Lower leg skin (tissue), 3 donors: ENCODE data around the gene EVI5L.

ENCODE experiments used
- CTCF ChIP-seq, 3 donors: fragments of 450-650 bp; IDR thresholded peaks; one replicate each; pipeline ENCODE4 v1.5.1; 2016; ENCODE audit warnings: antibody characterized with exemption in 3 of 3, mild to moderate bottlenecking in 3 of 3, moderate library complexity in 2 of 3
- POLR2A ChIP-seq, 2 donors: fragments of 450-650 bp; IDR thresholded peaks; one replicate each; pipeline ENCODE4 v1.6.1; 2016 to 2017; ENCODE audit warnings: antibody characterized with exemption in 2 of 2, mild to moderate bottlenecking in 1 of 2, moderate library complexity in 1 of 2

- TF ChIP-seq CTCF (IDR thresholded peaks at IDR 0.05) (no peak), POLR2A (IDR thresholded peaks at IDR 0.05) (no peak)
Measured at GRCh38 chr19:7853770-7854128, 23.7 kb downstream of the EVI5L start.
